ENCODE measurements around the gene ARL16. TPM values are rescaled to one million over a fixed set of nuclear protein-coding genes. Genes with fewer than 3 reads are reported as not detected.

Gene ARL16
- total and polyA plus RNA-seq, 3 donors from 2014 or later, result 35.7 to 55.8 (median 44.2) TPM

DNA sequence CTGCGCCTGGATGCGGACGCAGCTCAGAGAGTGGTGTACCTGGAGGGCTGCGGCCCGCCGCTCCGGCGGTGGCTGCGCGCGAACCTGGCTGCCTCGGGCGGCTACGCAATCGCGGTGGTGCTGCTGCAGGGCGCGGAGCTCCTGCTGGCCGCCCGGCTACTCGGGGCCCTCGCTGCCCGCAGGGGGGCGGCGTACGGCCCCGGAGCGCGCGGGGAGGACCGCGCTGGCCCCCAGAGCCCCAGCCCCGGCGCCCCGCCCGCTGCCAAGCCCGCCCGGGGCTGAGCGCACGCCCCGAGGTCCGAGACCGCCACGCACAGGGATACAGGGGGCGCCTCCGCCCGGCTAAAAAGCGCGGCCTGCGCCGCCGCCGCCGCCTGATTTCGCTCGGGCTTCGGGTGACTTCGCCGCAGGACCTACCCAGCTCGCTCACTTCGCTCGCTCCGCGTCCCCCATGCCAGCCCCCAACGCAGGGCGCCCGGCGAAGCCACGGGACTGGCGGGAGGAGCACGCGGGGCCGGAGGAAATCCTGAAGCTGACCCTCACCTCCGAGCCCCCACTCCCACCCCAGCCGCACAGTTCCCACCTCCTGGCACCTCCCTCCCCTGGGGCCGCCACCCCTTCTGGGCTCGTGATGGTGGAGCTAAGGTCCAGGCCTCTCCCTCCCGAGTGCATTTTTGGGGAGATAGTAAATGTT lies 35.4 kb downstream of the ARL16 start:
- TF ChIP-seq POLR2A (IDR thresholded peaks at IDR 0.05), result no peak
- TF ChIP-seq, protein P1, sequence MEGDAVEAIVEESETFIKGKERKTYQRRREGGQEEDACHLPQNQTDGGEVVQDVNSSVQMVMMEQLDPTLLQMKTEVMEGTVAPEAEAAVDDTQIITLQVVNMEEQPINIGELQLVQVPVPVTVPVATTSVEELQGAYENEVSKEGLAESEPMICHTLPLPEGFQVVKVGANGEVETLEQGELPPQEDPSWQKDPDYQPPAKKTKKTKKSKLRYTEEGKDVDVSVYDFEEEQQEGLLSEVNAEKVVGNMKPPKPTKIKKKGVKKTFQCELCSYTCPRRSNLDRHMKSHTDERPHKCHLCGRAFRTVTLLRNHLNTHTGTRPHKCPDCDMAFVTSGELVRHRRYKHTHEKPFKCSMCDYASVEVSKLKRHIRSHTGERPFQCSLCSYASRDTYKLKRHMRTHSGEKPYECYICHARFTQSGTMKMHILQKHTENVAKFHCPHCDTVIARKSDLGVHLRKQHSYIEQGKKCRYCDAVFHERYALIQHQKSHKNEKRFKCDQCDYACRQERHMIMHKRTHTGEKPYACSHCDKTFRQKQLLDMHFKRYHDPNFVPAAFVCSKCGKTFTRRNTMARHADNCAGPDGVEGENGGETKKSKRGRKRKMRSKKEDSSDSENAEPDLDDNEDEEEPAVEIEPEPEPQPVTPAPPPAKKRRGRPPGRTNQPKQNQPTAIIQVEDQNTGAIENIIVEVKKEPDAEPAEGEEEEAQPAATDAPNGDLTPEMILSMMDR (IDR thresholded peaks at IDR 0.05), result no peak
- no peaks in the 10 kb centered on the region for H3K27me3 ChIP-seq
- H3K4me1 ChIP-seq, result no peaks in the 10 kb centered on the region
- no peak for DNase-seq
- H3K4me3 ChIP-seq, result no peak overlapping the region
- intact Hi-C loops (cut with DNase I; ENCODE audit: low total_unique reads), result no loop called here
- no peak overlapping the region for H3K27ac ChIP-seq
- WGBS, 2 donors, result 9% methylated on average over 53 of the region's 78 CpGs; no CpG with 5 or more reads in 1 of the 2 donors
- H3K36me3 ChIP-seq (ENCODE audit: low read depth, missing control alignments), result no peaks in the 10 kb centered on the region
- no peaks in the 10 kb centered on the region for H3K9me3 ChIP-seq

DNA sequence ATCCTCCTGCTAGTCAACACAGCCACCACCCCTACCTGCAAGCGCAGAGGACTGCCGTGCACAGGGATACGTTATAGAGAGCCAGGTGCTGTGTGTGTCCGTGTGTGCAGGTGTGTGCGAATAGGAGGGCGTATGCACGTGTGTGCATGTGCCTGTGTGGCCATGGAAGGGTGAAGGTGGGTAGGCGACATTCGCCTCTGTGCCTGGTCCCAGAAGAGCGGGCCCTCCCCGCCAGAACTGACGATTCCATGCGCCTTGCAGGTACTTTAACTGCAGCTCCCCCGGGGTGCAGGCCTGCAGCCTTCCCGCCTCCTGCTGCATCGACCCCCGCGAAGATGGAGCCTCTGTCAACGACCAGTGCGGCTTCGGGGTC lies 36.0 kb downstream of the ARL16 start:
- no peak overlapping the region for H3K4me3 ChIP-seq
- H3K9me3 ChIP-seq, result no peaks in the 10 kb centered on the region
- H3K36me3 ChIP-seq (ENCODE audit: low read depth, missing control alignments), result no peaks in the 10 kb centered on the region
- WGBS, 2 donors, result 34 to 37% methylated on average over 19 to 20 of the region's 21 CpGs
- no peak for DNase-seq
- TF ChIP-seq, protein P1 (IDR thresholded peaks at IDR 0.05), result no peak
- no peak for TF ChIP-seq POLR2A (IDR thresholded peaks at IDR 0.05)
- H3K27ac ChIP-seq, result no peak overlapping the region
- no peaks in the 10 kb centered on the region for H3K27me3 ChIP-seq
- intact Hi-C loops (cut with DNase I; ENCODE audit: low total_unique reads), result no loop called here
- no peaks in the 10 kb centered on the region for H3K4me1 ChIP-seq

DNA sequence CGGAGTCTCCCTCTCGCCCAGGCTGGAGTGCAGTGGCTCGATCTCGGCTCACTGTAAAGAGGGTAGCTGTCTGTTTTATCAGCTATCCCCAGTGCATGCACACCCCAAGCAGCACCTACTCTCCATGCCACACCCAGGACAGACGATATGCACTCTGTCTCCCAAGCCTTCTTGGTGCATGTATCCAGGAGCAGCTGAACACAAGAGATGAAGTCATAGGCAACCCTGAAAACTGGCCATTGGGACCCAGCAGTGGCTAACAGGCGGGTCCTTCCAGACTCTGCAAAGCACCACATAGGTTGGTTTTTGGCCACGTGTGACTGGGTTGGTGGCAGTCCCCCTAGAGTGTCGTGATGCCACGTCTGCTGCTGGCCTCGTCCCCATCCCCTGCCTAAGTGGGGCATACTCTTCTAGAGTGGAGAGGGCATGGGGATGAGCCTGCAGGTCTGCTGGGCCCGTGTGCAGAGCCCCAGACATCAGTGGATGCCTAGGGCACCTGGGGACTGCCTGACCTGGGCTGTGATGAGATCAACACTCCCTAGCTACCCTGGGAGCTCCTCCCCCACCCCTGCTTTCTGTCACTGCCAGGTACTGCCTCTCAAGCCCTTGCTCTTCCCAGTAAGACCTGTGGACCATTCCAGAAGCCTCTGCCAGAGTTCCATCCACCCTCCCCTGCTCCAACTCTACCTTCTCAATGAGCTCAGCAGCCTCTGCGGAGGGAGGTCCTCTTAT lies 36.6 kb downstream of the ARL16 start:
- no peak for TF ChIP-seq POLR2A (IDR thresholded peaks at IDR 0.05)
- TF ChIP-seq, protein P1 (IDR thresholded peaks at IDR 0.05), result no peak
- H3K27me3 ChIP-seq, result no peaks in the 10 kb centered on the region
- no peak overlapping the region for H3K4me3 ChIP-seq
- no peak overlapping the region for H3K27ac ChIP-seq
- no peak for DNase-seq
- no peaks in the 10 kb centered on the region for H3K36me3 ChIP-seq (ENCODE audit: low read depth, missing control alignments)
- no peaks in the 10 kb centered on the region for H3K9me3 ChIP-seq
- intact Hi-C loops (cut with DNase I; ENCODE audit: low total_unique reads), result no loop called here
- H3K4me1 ChIP-seq, result no peaks in the 10 kb centered on the region
- 73 to 74% methylated on average over 12 of the region's 12 CpGs for WGBS, 2 donors

DNA sequence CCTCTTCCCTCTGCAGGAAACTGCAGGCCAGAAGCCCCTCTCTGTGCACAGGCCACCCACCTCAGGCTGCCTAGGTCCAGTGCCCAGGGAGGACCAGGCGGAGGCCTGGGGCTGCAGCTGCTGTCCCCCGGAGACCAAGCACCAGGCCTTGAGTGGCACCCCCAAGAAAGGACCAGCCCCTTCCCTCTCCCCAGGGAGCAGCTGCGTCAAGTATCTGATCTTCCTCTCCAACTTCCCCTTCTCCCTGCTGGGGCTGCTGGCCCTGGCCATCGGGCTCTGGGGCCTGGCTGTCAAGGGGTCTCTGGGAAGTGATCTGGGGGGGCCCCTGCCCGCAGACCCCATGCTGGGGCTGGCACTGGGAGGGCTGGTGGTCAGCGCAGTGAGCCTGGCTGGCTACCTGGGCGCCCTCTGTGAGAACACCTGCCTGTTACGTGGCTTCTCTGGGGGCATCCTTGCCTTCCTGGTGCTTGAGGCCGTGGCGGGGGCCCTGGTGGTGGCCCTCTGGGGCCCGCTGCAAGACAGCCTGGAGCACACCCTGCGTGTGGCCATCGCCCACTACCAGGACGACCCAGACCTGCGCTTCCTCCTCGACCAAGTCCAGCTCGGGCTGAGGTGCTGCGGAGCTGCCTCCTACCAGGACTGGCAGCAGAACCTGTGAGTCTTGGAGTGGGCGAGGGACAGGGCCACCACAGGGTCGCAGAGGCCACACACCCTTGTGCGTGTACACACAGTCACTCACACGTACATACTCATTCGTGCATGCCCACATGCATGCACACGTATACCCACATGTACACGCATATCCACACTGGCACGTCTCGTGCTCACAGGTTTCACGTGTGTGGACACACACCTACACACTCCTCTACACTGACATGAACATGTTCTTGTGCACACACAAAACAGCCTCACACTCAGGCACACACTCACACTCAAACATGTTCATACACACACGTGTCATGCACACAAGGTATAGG lies 38.3 kb downstream of the ARL16 start:
- Histone ChIP-seq H3K4me1 (no peaks in the 10 kb centered on the region), H3K27me3 (no peaks in the 10 kb centered on the region), H3K4me3 (no peak overlapping the region), H3K9me3 (no peaks in the 10 kb centered on the region), H3K36me3 (ENCODE audit: low read depth, missing control alignments) (no peaks in the 10 kb centered on the region), H3K27ac (no peak overlapping the region)
- no peak for DNase-seq
- TF ChIP-seq, protein P1 (IDR thresholded peaks at IDR 0.05), result no peak
- no peak for TF ChIP-seq POLR2A (IDR thresholded peaks at IDR 0.05)
- intact Hi-C loops (cut with DNase I; ENCODE audit: low total_unique reads), result no loop called here
- WGBS, 2 donors, result 88 to 89% methylated on average over 12 to 29 of the region's 29 CpGs

Data from testis (tissue), 3 donors.